D341Med (cell line): ENCODE measurements around the gene PDGFD.

Experiments
- DNase-seq: peaks from one replicate; pipeline ENCODE4 v3.0.0; 2012; ENCODE audit warnings: low spot score

PDGFD gene

GRCh38 chr11:104164028-104164520 lies at the start of gene PDGFD:
Gene PDGFD (minus strand): TSS chr11:104164147.
- peak; percentile 71 for DNase-seq

DNA sequence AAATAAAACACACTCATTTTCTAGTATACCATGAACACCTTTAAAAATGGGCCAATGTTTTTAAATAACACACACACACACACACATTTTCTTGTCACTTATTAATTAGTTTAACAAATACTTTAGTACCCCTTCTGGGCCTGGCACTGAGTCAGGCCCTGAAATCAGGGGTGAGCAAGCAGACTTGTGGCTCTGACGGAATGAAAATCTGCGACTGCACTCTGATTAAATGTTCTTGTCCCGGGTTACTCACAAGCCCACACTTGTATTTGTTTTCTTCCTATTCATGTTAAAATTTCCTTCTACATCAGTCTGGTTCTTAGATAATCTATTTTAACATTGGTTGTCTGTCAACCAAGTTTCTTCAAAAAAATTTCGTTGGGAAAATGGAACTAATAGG lies 43.0 kb upstream of the PDGFD start:
- DNase-seq = no peak

GRCh38 chr11:104205838-104206237 lies 41.9 kb upstream of the PDGFD start:
- no peak for DNase-seq

DNA sequence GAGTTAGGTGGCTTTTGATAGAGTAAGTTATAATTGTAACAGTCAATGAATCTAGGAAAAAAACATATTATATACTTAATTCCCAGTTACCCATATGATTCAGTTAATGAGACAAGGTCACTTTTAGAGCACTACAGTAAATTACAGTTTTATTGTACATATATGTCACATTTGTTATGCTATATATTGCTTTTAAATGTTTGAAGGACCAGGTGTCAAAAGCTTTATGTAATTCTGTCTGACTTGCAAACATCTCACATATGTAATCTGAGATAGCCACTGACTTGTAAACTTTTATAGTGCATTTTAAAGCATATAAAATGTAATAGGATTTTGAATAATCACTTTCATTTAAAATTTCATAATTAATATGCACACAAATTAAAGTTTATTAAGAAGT lies 36.7 kb upstream of the PDGFD start:
- no peak for DNase-seq

DNA sequence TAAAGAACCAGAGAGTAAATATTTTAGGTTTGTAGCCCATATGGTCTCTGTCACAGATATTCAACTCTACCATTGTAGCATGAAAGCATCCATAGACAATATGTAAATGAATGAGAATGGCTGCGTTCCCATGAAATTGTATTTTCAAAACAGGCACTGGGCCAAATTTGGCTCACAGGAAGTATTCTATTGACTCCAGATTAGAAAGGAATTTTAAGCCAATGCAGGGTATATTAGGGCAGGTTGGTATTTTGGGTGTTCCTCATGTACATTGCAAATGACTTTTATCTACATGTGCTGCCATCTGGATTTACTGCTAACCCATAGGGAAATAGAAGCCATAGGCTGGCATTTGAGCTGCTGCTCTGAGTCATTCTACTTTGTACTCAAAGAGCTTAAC lies 35.1 kb upstream of the PDGFD start:
- no peak for DNase-seq

GRCh38 chr11:104198576-104198975 lies 34.6 kb upstream of the PDGFD start:
- no peak for DNase-seq

- DNase-seq = no peak
These were observed 27.2 kb upstream of the PDGFD start for GRCh38 chr11:104191124-104191523.

- DNase-seq = no peak
These were observed 19.6 kb upstream of the PDGFD start for GRCh38 chr11:104183593-104183992.

- no peak for DNase-seq
These were observed 11.8 kb upstream of the PDGFD start for GRCh38 chr11:104175769-104176168.

DNA sequence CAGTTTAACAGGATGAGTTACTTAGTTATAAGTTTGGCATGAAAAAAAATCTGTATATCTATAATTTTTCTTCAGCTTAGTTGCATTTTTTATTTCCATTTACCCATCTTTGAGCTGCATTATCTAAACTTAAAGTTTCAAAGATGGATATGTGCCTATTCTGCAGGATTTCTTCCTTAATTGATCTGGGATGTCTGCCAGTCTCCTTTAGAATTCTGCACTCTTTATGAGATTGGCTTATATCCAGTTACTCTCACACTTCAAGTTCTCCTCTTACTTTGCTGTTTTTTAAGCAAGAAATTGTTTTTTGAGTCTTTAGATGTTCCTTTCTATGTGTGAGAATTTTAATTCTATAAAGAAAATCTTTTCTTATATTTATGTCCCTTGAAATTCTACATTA lies 5.1 kb upstream of the PDGFD start:
- no peak for DNase-seq

DNA sequence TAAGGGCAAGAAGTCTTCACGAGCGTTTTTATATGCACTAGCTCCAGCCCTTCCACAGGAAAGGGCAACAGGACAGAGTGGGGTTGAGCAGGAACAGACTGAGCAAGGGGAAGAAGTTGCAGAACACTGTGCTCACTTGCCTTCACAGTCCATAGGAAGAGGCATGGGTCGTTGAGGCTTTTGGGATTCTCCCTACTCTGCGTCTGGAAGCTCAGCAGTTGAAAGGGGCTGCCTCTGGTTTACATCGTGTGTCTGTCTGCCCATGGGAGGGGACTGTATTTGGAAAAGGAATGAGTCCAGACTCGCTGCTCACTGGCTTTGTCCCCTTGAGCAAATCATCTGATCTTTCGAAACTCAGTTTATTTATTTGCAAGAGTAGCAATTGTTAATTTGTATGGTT lies 1.1 kb upstream of the PDGFD start:
- peak; percentile 5 for DNase-seq

DNA sequence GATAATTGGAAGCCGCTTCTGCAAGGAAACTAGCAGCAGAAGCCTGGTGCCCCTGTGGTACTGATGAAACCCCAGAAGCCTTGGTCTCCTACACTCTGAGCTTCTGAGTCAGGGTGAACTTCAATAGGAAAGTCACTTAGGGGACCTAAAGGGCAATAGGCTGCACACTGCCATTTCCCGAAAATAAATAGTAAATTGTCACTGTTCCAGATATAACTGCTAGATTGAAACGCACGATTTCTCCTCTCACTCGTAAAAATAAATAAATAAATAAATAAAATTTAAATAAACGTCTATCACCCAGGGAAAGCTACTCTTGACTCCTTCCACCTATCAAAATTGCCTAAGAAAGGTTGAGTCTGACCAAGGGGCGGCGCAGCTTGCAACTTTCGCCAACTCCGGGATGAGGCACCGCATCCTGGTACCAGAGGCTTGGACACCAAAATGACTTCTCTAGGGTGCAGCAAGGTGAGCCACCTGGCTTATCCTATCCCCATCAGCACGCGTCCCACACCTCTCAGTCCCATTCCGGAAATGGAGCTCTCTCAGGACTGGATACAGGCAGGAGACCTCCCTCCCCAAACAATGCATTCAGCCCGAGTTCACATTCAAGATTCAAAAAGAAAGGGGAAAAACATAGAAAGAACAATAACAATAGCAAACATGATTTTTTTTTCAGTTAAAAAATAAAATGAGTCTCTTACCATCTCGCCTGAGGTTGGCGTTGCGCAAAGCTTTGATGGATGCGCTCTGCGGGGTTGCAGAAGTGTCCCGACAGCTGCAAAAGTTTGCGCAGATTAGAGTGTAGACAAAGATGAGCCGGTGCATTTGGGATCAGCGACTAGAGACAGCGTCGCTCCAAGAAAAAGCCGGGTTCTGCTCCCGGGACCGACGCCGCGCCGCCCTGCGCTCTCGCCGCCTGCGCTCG lies 583 bp downstream of the PDGFD start:
- DNase-seq = peak; percentile 9

DNA sequence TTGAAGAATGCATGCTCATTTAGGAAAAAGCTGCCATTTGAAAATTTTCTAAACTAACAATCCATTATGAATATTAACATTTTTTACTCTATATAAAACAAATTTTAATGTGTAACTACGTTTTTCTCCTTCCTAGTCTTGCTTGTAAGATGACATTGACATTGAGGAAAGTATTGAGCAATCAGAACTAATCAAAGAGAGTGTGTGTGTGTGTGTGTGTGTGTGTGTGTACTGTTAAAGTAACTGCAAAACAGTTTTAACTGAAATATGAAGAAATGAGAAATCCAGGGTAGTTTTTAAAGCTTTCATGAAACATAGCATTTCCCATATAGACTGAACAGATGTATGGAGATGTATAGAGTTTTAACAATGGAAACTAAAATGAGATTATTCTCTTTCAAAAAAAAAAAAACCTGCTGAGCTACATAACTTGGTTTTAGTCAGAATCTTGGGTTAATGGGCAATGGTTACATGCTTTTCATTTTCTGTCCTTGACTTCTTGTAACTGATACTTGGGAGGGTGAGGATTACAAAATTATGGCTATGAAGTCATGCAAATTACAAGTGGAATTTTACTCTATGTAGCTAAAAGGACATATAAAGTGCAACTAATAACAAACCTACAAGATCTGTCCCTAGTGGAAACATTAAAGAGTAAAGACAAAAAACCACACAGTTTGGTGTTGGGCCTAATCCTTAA lies 2.0 kb downstream of the PDGFD start:
- no peak for DNase-seq

GRCh38 chr11:104159356-104159755 lies 4.6 kb downstream of the PDGFD start:
- DNase-seq = no peak

DNA sequence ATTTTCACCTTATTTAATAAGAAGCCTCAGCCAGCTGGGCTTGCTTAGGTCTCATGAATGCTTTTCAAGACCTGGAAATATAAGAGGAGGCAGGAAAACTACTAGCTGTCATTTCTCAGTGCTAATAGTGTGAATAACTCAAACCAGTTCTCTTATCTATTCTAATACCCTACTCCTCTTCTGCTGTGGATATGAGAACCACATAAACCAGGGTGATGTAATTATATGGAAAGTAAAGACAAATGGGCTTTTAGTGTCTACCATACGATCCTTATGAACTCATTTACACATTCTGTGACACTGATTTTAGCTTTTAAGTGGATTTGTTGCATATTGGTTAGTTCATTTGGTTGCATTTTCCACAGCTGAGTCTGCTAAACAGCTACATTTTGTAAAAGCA lies 8.6 kb downstream of the PDGFD start:
- no peak for DNase-seq

GRCh38 chr11:104154296-104154695 lies 9.7 kb downstream of the PDGFD start:
- DNase-seq = no peak

DNA sequence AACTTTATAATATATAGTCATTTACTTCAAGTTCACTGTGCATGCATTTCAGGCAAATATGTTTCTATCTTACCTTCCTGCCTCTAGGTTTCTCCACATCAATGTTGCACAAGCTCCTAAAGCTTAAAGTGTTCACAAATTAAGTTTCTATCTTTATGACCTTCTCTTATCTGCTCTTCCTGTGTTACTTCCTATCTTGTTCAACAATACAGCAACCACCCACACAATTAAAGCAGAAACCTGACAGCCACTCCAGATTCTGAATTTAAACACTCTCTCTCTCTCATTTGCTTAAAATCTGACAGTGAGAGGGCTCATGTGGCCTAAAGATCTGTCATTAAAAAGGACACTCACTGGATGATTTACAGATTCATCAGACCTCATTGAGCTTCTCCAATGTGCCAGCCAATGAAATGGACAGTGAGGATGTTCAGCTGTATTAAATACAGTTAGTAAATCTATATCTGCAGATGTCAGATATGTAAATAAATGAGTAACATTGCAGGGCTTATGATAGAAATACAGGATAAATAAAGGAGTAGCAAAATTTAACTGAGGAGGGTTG lies 10.9 kb downstream of the PDGFD start:
- DNase-seq = no peak

DNA sequence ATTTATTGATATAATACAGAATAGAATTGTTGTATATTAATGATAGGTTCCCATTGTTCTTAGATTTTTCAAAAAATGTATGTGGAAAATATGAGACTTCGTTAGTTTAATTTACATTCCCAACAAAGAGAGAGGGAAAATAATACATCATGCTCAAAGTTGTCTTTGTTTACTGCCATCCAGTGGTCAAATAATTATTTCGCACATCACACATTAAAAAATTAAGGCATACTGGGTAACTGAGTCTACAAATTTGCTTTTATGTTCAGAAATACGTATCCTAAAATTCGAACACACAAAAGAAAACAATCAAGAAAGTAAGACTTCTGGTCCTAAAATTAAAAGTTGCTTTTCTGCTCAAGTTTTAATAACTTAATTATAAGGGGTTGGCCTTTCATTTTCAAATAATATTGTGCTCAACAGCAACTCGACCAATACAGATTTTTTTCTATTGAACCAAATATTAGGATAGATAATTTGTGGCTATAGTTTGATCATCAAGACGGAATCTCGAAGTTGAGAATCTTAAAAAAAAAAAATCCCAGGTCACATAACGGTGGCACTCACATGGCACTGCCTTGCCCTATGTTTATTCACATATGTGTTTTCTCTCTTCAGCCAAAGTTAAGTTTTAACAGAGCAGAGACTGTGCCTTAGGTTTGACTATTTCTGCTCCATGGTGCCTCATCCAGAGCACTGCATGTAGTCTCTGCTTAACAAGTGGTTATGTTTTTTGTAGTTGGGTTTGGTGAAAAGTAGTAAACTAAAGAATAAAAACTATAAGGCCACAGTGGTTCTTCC lies 12.3 kb downstream of the PDGFD start:
- DNase-seq = peak; percentile 12

- no peak for DNase-seq
These were observed 15.2 kb downstream of the PDGFD start for GRCh38 chr11:104148706-104149105.

DNA sequence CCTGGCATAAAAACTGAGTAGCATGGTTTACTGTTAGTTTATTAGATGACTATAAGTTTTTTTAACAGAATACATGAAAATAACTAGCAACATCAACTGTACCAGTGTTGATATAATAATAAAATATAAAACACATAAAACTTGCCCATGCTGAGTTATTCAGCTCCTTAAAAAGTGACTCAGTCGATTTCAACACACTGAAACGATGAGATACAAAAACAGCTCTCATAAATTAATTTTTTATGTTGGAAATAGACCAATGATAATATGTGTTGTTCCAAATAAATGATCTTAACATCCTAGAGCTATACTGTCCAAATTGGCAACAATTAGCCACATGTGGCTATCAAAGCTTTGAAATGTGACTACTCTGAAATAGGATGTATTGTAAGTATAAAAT lies 15.9 kb downstream of the PDGFD start:
- no peak for DNase-seq

GRCh38 chr11:104146943-104147342 lies 17.0 kb downstream of the PDGFD start:
- no peak for DNase-seq

DNA sequence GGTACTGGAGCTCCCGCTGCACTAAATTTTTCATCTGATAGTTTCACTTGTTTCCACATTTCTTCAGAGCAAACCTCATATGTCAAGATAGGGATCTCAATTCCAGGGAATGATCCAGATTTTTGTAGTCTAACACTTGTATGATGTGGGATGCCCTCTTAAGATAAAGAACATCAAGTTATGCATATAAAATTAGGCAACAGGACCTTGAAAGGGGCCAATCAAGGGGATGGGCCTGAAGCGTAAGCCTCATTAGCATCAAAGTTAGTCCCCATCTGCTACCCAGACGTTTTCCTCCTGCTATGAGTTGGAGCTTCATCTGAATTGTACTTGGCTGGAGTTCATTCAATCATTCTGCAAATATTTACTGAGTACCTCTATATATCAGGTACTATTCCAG lies 17.5 kb downstream of the PDGFD start:
- no peak for DNase-seq
